Right ventricle myocardium inferior (tissue), 1 donor: ENCODE results near the gene CFAP58. TPM values are rescaled to one million over a fixed set of nuclear protein-coding genes. Genes with fewer than 3 reads are reported as not detected.

Experiments used
- ATAC-seq: fragments of 200-7000 bp; cut with Tn5 transposase; one replicate; pipeline ENCODE4 v1.9.1; 2020; ENCODE audit warnings: mild to moderate bottlenecking, moderate library complexity
- DNase-seq: peaks from one replicate; pipeline ENCODE4 v3.0.0; 2021; ENCODE audit errors: missing footprints
- intact Hi-C: fragments of 100-400 bp; cut with DNase I; formaldehyde crosslinking; loops from one replicate; pipeline ENCODE4 v1.11.0; 2022
- total RNA-seq: library from RNA; stranded (reverse); fragmentation: NEBNext Ultra II Directional; extraction: Animal tissue kit (Norgen Biotek cat#: 25700); gene quantifications from one replicate; pipeline ENCODE4 v1.2.1, GENCODE V29; 2021
- donor health status: DM: no; HTN: yes; CAD: no; lungs with severe emphysema.

CFAP58 gene
- total RNA-seq, 1 donor from 2014 or later = 1.1 TPM

DNA sequence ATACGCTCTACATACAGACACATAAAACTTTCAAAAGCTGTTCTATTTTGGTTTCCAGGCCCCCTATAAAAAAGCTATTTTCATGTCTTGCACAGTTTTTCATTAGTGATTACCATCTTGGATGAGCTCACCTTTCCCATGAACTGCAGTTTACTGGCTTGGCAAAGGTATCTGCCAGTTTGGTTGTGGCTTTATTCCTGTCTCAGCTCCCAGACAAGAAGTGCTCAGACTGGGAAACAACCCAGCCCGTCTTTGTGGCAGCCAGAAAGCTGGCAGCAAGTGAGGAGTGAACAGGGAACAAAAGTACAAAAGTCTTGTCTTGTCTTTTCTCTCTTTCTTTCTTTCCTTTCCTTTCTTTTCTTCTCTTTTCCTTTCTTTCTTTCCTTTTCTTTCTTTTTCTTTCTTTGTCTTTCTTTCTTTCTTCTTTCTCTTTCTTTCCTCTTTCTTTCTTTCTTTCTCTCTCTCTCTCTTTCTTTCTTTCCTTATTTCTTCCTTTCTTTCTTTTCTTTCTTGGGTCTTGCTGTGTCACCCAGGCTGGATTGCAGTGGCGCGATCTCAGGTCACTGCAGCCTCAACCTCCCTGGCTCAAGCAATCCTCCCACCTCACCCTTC lies 138.8 kb downstream of the CFAP58 start:
- ATAC-seq (peak; percentile 72), DNase-seq (no peak)
- intact Hi-C loops = no loop called here

DNA sequence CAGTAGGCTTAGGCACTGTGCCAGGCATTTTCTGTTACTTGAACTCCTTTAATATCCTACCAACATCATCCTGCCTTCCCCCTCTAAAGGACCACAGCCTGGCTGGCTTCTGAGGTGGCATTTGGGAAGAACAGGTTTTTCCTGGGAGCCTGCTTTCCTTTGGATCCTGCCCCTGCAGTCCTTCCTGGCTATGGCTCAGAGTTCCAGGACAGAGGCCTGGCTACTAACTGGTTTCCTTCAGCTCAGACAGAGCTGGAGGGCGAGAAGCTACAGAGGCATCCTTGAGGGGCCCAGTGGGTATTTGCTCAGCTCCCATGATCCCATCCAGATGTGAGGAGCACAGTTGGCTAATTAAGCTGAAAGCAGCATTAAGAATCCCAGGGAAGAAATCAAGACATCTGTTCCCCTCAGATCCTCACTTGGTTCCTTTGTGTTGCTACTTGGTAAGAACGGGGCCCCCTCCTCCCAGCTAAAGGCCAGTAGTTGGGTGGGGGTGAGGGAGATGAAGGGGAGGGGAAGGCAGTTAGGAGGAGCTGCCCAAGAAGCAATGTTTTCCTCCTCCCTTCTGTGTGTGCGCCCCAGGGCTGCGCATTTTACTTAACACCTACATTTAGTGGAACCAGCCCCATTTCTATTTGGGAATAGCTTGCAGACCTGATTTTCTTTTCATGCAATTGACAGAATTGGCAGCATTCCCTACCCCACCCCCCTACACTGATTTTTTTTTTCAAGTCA lies 144.9 kb downstream of the CFAP58 start:
- no peak for ATAC-seq
- intact Hi-C loops = no loop called here
- DNase-seq = no peak

DNA sequence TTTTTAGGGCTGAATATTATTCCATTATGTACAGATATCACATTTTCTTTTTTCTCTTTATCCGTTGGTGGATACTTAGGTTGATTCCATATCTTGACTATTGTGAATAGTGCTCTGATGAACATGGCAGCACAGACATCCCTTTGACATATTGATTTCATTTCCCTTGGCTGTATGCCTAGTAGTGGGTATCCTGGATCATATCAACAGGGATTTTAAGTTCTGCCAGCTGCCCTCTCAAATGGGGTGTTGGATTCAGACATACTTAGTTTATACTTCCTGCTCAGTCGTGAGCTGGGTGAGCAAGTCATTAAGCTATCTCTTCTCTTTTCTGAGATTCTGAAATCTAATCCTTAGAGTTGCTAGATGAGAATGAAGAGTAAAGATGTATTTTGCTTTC lies 147.8 kb downstream of the CFAP58 start:
- ATAC-seq (no peak), DNase-seq (no peak)
- intact Hi-C loops = no loop called here

DNA sequence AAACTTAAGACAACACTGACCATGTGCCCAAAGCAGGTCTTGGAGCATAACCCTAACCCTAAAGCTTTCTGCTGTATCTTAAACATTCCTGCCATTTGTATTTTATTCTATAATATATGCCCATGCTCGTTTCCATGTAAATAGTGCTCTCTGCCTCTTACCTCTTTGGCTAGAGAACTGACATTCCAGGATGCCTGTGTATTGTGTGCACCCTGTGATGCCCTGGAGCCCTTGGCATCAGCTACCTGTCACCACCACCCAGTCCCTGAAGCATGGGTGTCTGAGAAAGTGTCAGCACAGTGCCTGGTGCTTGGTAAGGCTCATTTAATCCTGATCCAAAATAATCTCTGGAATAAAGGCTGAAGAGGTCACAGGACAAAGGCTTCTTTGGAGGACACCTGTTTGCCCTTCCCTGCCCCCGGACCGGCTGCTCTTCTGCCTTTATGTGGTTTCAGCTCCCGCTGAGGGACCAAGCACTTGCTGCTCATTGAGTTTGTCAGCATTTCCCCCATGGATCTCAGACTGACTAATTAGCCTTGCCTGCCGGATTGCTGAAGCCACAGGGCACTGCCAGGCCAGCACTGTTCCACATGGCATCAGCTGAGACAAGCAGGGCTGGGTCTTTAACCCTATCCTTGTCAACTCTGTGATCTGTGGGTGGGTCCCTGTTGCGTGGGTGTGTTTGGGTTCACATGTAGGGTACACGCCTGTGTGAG lies 148.4 kb downstream of the CFAP58 start:
- DNase-seq (no peak), ATAC-seq (no peak)
- intact Hi-C loops = no loop called here

DNA sequence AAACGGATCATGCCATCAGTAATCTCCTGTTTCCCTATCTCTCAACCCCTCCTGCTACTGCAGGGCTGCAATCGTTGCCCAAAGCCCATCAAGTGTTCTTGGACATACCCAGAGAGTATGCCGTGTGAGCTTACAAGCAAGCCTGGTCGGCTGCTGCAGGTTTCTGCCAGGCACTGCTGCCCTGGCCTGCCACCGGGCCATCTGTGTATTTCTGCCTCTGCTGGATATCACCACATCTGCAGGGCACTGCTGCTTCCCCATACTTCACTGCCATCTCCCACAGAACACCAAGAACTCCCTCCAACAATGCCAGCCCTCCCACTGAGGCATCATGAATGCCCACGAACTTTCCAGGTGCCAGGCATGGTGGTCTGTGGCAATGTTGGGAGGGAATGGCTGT lies 149.3 kb downstream of the CFAP58 start:
- DNase-seq = no peak
- intact Hi-C loops = no loop called here
- ATAC-seq = no peak

Other genes with a start within 250 kb of the CFAP58 start
- gene SFR1, start 231.7 kb upstream of the CFAP58 start, total RNA-seq = 5.7 TPM
- gene CFAP43, start 121.5 kb upstream of the CFAP58 start, total RNA-seq = 0.19 TPM
- gene GSTO1, start 98.9 kb upstream of the CFAP58 start, total RNA-seq = 174 TPM
- 0.70 TPM for gene GSTO2, start 84.6 kb upstream of the CFAP58 start, total RNA-seq
- gene ITPRIP, start 15.4 kb upstream of the CFAP58 start, total RNA-seq = 28.2 TPM